Effector CD4-positive, alpha-beta T cell (primary cell): Measurements from ENCODE around the gene GLCCI1.

Source experiments
- DNase-seq: peaks from one replicate; pipeline ENCODE4 v3.0.0-alpha.2; 2020

The GLCCI1 gene

GRCh38 chr7:8134089-8134733 is 165.6 kb downstream of the GLCCI1 start:
- DNase-seq = no peak

- DNase-seq = no peak
Observed at GRCh38 chr7:8135417-8135816, 166.8 kb downstream of the GLCCI1 start.

- no peak for DNase-seq
Observed at GRCh38 chr7:8136051-8136730, 167.6 kb downstream of the GLCCI1 start.
